Measurements from ENCODE around the gene AMER2. TPM values are rescaled to one million over a fixed set of nuclear protein-coding genes. Genes with fewer than 3 reads are reported as not detected.
A peak's percentile ranks its signal among the peaks of the same experiment; 100 is the strongest.

Gene AMER2
- total RNA-seq, 4 donors from 2014 or later = under 0.01 to 0.17 TPM; not detected in 2

DNA sequence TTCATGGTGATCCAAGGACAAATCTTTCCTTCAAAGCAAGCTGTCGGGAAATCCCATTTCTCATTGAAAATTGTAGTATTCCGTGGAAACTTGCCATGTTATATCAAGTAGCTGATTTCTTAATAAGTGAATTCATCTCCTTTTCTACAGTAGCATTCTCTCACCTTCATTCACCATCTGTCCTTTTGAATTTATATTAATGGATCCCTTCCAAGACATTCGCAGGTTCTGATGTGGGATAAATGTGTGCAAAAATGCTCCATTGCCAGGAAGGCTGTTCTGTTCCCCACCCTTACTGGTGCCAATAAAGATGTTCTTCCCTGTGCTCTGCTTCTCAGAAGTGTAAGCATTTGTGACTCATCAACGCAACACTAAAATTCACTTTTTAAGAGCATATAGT lies 36.2 kb downstream of the AMER2 start:
- 74% methylated on average over 4 of the region's 4 CpGs for WGBS
- Histone ChIP-seq H3K36me3 (no peaks in the 10 kb centered on the region), H3K4me1 (no peaks in the 10 kb centered on the region), H3K27me3 (peaks cover 0 to 28% (median 0%) of the 10 kb centered on the region in 4 donors), H3K4me3 (no peak overlapping the region), H3K27ac (replicated peaks in 1 of 4) (no peak overlapping the region), H3K9me3 (peaks cover 0 to 6% (median 3%) of the 10 kb centered on the region in 4 donors)
- intact Hi-C loops (cut with DNase I) = no loop called here
- DNase-seq (ENCODE audit: extremely low spot score) = no peak
- TF ChIP-seq POLR2AphosphoS5 (IDR thresholded peaks at IDR 0.05) (no peak), EP300 (IDR thresholded peaks at IDR 0.05) (no peak), POLR2A (IDR thresholded peaks at IDR 0.05; ENCODE audit: low read depth) (no peak)
- TF ChIP-seq, protein P1, sequence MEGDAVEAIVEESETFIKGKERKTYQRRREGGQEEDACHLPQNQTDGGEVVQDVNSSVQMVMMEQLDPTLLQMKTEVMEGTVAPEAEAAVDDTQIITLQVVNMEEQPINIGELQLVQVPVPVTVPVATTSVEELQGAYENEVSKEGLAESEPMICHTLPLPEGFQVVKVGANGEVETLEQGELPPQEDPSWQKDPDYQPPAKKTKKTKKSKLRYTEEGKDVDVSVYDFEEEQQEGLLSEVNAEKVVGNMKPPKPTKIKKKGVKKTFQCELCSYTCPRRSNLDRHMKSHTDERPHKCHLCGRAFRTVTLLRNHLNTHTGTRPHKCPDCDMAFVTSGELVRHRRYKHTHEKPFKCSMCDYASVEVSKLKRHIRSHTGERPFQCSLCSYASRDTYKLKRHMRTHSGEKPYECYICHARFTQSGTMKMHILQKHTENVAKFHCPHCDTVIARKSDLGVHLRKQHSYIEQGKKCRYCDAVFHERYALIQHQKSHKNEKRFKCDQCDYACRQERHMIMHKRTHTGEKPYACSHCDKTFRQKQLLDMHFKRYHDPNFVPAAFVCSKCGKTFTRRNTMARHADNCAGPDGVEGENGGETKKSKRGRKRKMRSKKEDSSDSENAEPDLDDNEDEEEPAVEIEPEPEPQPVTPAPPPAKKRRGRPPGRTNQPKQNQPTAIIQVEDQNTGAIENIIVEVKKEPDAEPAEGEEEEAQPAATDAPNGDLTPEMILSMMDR (IDR thresholded peaks at IDR 0.05) = no peak

DNA sequence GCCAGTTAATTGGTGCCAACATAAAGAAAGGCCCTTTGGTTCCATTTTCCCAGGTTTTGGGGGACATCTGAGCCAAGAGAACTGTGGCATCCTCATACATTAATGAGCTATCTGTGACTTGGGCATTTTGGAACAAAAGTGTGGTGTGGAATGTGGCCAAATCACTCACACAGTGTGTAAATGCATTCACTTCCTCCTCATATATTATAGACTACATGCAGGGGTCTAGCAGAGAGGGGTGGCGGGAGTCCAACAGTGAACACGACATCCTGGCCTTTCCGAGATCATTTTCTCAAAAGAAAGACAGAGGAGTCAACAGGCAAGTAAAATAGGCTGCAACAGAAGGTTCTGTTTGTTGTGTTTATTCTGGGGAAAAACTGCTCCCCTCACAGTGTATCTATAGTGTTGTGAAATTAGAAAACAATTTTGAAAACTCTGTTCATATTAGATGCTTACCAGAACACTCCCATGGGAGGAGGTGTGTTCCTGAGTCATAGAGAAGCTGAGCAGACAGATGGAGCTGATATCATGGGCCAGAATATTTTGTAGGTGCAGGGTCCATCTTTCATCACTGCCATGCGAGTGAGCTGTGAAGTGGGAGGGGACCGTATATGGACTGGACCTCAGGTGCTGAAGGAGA lies 39.2 kb downstream of the AMER2 start:
- Histone ChIP-seq H3K27ac (replicated peaks in 1 of 4) (no peak overlapping the region), H3K36me3 (no peaks in the 10 kb centered on the region), H3K27me3 (peaks cover 0 to 33% (median 0%) of the 10 kb centered on the region in 4 donors), H3K4me1 (no peaks in the 10 kb centered on the region), H3K9me3 (peaks cover 0 to 6% (median 3%) of the 10 kb centered on the region in 4 donors), H3K4me3 (no peak overlapping the region)
- DNase-seq (ENCODE audit: extremely low spot score) = no peak
- 55% methylated on average over 5 of the region's 5 CpGs for WGBS
- no peak for TF ChIP-seq EP300 (IDR thresholded peaks at IDR 0.05)
- TF ChIP-seq, protein P1 (IDR thresholded peaks at IDR 0.05) = no peak
- no peak for TF ChIP-seq POLR2AphosphoS5 (IDR thresholded peaks at IDR 0.05)
- no peak for TF ChIP-seq POLR2A (IDR thresholded peaks at IDR 0.05; ENCODE audit: low read depth)
- intact Hi-C loops (cut with DNase I) = no loop called here

DNA sequence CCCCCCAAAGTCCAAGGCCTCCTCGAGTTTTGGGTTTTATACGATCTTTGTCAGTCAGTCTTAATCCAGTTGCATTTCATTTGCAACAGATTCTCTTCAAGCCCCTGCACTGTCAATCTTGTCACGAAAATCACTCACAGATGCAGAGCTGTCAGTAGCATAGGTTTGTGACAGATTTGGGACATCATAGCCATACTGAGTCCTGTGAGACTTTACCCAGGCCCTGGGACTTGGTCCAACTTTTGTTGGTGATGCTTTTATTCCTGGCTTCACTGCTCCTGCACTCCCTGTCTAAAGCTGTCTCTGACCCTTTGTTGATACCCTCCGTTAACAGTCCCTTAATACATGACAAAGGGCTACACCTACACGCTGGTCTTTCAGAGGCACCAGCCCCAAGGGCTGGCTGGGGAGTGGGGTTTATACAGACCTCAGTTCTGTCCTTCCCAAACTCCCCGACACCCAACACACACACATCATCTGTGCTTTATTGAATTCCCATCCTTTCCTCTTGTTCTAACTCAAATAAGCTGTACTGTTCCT lies 40.1 kb downstream of the AMER2 start:
- Histone ChIP-seq H3K4me1 (no peaks in the 10 kb centered on the region), H3K9me3 (peaks cover 0 to 6% (median 3%) of the 10 kb centered on the region in 4 donors), H3K36me3 (no peaks in the 10 kb centered on the region), H3K27ac (replicated peaks in 1 of 4) (no peak overlapping the region), H3K4me3 (no peak overlapping the region), H3K27me3 (peaks cover 0 to 34% (median 0%) of the 10 kb centered on the region in 4 donors)
- WGBS = 58% methylated on average over 6 of the region's 6 CpGs
- no peak for TF ChIP-seq POLR2A (IDR thresholded peaks at IDR 0.05; ENCODE audit: low read depth)
- TF ChIP-seq EP300 (IDR thresholded peaks at IDR 0.05) = no peak
- intact Hi-C loops (cut with DNase I) = no loop called here
- no peak for DNase-seq (ENCODE audit: extremely low spot score)

DNA sequence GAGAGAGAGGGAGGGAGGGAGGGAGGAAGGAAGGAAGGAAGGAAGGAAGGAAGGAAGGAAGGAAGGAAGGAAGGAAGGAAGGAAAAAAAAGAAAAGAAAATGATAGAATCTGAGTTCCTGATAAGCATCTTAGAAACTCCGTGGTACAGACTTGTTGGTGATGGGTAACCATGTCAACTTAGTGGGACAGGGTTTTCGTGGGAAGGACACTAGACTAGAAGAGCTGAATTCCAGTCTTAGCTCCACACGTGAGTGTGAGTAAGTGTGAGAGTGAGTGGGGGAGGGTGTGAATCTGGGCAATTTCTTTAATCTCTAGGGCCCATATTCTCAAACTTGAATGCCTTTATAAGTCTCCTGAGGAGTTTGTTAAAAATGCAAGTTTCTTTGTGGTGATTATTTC lies 41.1 kb downstream of the AMER2 start:
- Histone ChIP-seq H3K4me1 (no peaks in the 10 kb centered on the region), H3K4me3 (no peak overlapping the region), H3K27ac (replicated peaks in 1 of 4) (no peak overlapping the region), H3K36me3 (no peaks in the 10 kb centered on the region), H3K27me3 (peaks cover 0 to 33% (median 0%) of the 10 kb centered on the region in 4 donors), H3K9me3 (peaks cover 0 to 8% (median 4%) of the 10 kb centered on the region in 4 donors)
- 30% methylated on average over 3 of the region's 3 CpGs for WGBS
- TF ChIP-seq, protein P1 (IDR thresholded peaks at IDR 0.05) = no peak
- TF ChIP-seq POLR2A (IDR thresholded peaks at IDR 0.05; ENCODE audit: low read depth) = no peak
- no peak for TF ChIP-seq EP300 (IDR thresholded peaks at IDR 0.05)
- TF ChIP-seq POLR2AphosphoS5 (IDR thresholded peaks at IDR 0.05) = no peak
- intact Hi-C loops (cut with DNase I) = no loop called here
- no peak for DNase-seq (ENCODE audit: extremely low spot score)

- Histone ChIP-seq H3K27ac (replicated peaks in 1 of 4) (no peak overlapping the region), H3K4me3 (no peak overlapping the region), H3K4me1 (no peaks in the 10 kb centered on the region), H3K36me3 (no peaks in the 10 kb centered on the region), H3K27me3 (peaks cover 0 to 46% (median 0%) of the 10 kb centered on the region in 4 donors), H3K9me3 (peaks cover 0 to under 1% (median 0%) of the 10 kb centered on the region in 4 donors)
- intact Hi-C loops (cut with DNase I) = no loop called here
- no peak for TF ChIP-seq EP300 (IDR thresholded peaks at IDR 0.05)
- DNase-seq (ENCODE audit: extremely low spot score) = peak; percentile 47
- 52% methylated on average over 8 of the region's 8 CpGs for WGBS
These were observed 53.6 kb downstream of the AMER2 start for GRCh38 chr13:25118378-25118905.
